Breast epithelium (tissue), 3 donors: ENCODE data around the gene STXBP3.

Experiments
- CTCF ChIP-seq, 3 donors: fragments of 450-650 bp; IDR thresholded peaks; one replicate each; pipeline ENCODE4 v1.5.1; 2016 to 2017; ENCODE audit warnings: antibody characterized with exemption in 3 of 3, mild to moderate bottlenecking in 3 of 3, moderate library complexity in 3 of 3
- POLR2A ChIP-seq: fragments of 450-650 bp; IDR thresholded peaks from one replicate; pipeline ENCODE4 v1.6.1; 2016; ENCODE audit warnings: antibody characterized with exemption, mild to moderate bottlenecking, moderate library complexity

- no peak for TF ChIP-seq CTCF (IDR thresholded peaks at IDR 0.05)
- no peak for TF ChIP-seq POLR2A
These were observed 99.5 kb downstream of the STXBP3 start for GRCh38 chr1:108845991-108846390.
